GM12892 (cell line): ENCODE data around the gene XYLT2.

Experiments
- POLR2A ChIP-seq: IDR thresholded peaks from 2 replicates; pipeline ENCODE4 v1.6.1; 2011; ENCODE audit warnings: low read depth, low read length, control low read depth
- POLR2AphosphoS5 ChIP-seq: IDR thresholded peaks from 2 replicates; pipeline ENCODE4 v1.6.1; 2011; ENCODE audit warnings: low read depth, low read length, control low read depth

DNA sequence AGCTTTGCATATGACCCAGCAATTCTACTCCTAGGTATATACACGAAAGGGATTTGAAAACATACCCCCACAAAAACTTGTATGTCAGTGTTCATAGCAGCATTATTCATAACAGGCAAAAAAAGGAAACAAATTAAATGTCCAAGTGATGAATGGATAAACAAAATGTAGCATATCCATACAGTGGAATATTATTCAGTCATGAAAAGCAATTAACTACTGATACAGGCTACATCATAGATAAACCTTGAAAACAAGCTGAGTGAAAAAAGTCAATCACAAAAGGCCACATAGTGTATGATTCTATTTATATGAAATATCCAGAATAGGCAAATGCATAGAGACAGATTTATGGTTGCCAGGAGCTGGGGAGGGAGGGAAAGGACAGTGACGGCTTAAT, 27.8 kb downstream of the XYLT2 start:
- TF ChIP-seq POLR2A, result no peak
- TF ChIP-seq POLR2AphosphoS5, result no peak
